IMR-90 (cell line): ENCODE data around the gene ARHGAP45.

Source experiments
- CTCF ChIP-seq: conservative IDR thresholded peaks from 2 replicates; pipeline ENCODE4 v1.5.1; 2012; ENCODE audit warnings: mild to moderate bottlenecking, low read depth, low read length, improper control_type of control experiment
- MAZ ChIP-seq: IDR thresholded peaks from 2 replicates; pipeline ENCODE4 v1.6.1; 2012; ENCODE audit warnings: low read depth, mild to moderate bottlenecking, low read length, improper control_type of control experiment, moderate library complexity, borderline replicate concordance
- RAD21 ChIP-seq: IDR thresholded peaks from 2 replicates; pipeline ENCODE4 v1.6.1; 2012; ENCODE audit warnings: low read length, improper control_type of control experiment
- TF ChIP-seq, protein P1 (sequence below): fragments of 150-350 bp; IDR thresholded peaks from 2 replicates; pipeline ENCODE4 v1.6.1; 2017; ENCODE audit warnings: mild to moderate bottlenecking, antibody characterized with exemption, low read length, low read depth

DNA sequence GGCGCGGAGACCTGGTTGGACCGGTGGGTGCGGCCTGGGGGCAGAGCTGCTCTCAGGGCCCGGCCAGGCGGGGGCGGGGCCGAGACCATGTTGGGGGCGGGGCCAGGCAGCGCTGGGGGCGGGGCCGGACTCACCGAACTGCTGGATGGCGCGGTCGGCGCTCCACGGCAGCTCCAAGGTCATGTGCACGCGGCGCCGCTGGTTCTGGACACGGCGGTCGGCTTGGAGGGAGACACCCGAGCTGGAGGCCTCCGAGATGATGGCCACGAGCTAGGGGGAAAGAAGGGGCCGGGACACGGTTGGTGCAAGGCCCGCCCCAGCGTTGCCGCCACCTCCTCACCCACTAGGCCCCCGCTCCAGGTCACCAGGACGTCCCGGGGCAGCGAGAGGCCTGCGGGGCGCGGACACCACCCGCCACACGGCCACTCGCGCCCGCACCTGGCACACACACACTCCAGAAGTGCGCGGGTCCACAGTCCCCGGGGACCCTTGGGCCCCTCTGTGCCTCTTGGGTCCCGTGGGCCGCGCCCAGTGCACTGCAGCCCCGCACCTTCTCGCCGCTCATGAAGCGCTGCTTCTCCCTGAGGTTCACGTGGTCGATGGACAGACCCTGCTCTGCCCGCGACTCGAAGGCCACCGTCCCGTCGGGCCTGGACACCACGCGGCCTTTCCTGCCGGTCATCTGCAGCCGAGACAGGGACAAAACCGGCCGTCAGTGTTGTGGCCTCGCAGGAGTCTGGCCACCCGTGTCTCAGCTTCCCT lies 45.5 kb downstream of the ARHGAP45 start:
- no peak for TF ChIP-seq CTCF
- TF ChIP-seq, protein P1, sequence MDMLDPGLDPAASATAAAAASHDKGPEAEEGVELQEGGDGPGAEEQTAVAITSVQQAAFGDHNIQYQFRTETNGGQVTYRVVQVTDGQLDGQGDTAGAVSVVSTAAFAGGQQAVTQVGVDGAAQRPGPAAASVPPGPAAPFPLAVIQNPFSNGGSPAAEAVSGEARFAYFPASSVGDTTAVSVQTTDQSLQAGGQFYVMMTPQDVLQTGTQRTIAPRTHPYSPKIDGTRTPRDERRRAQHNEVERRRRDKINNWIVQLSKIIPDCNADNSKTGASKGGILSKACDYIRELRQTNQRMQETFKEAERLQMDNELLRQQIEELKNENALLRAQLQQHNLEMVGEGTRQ, result no peak
- TF ChIP-seq RAD21, result no peak
- no peak for TF ChIP-seq MAZ
